A549 (cell line): ENCODE data around the gene DNAH5. TPM values are rescaled to one million over a fixed set of nuclear protein-coding genes. Genes with fewer than 3 reads are reported as not detected.

ENCODE experiments used
- ATAC-seq, 2 experiments: fragments of 200-7000 bp in 1 of 2; fragments of >200 bp in 1 of 2; cut with Nextera tagmentation in 1 of 2; cut with Tn5 transposase in 1 of 2; 3 replicates each; pipeline versions ENCODE4 v1.8.0 to v1.9.1; 2018 to 2020; ENCODE audit warnings: mild to moderate bottlenecking in 1 of 2, moderate library complexity in 1 of 2
- CTCF ChIA-PET: fragments of 300-600 bp; sonication (Branson Sonifier 250); formaldehyde crosslinking; extraction: SDS; loops from one replicate; lab custom pipeline; 2021; ENCODE audit warnings: antibody characterized with exemption, inconsistent platforms; lab: Yijun Ruan, JAX
- POLR2A ChIA-PET: fragments of 350-600 bp; formaldehyde crosslinking; extraction: SDS; loops from one replicate; lab custom pipeline; 2021; ENCODE audit warnings: antibody characterized with exemption, inconsistent platforms; lab: Yijun Ruan, JAX
- DNase-seq, 2 experiments: peaks; one replicate each; pipeline versions ENCODE4 v3.0.0 to v3.0.0-alpha.2; 2011 to 2016; ENCODE audit warnings: low read depth in 1 of 2, low spot score in 1 of 2
- FAIRE-seq: peaks from 2 replicates; lab custom pipeline; 2011; peaks lifted over from hg19 to GRCh38; lab: Jason Lieb, UNC
- H3K27ac ChIP-seq, 2 experiments: fragments of >200 bp; sonication (Bioruptor Twin); formaldehyde crosslinking; 3 replicates each; pipeline ENCODE4 v1.5.1; 2016 to 2017
- H3K4me1 ChIP-seq: fragments of >200 bp; sonication (Bioruptor Twin); formaldehyde crosslinking; 3 replicates; pipeline ENCODE4 v1.6.1; 2016
- H3K4me2 ChIP-seq: fragments of >200 bp; sonication (Bioruptor Twin); formaldehyde crosslinking; 3 replicates; pipeline ENCODE4 v1.6.1; 2016
- H3K4me3 ChIP-seq: fragments of >200 bp; sonication (Bioruptor Twin); formaldehyde crosslinking; 3 replicates; pipeline ENCODE4 v1.5.1; 2016
- H3K9me3 ChIP-seq: fragments of >200 bp; sonication (Bioruptor Twin); formaldehyde crosslinking; 3 replicates; pipeline ENCODE4 v1.6.1; 2016
- CBX2 ChIP-seq: fragments of 200-600 bp; sonication (generic); IDR thresholded peaks from 2 replicates; pipeline ENCODE4 v1.6.1; 2016; ENCODE audit warnings: low read depth, mild to moderate bottlenecking, borderline replicate concordance
- CBX8 ChIP-seq: fragments of 200-600 bp; sonication (generic); IDR thresholded peaks from 2 replicates; pipeline ENCODE4 v1.6.1; 2016
- CHD2 ChIP-seq: fragments of 150-350 bp; IDR thresholded peaks from 2 replicates; pipeline ENCODE4 v1.6.1; 2014; ENCODE audit warnings: low read length; ENCODE audit not compliant: partially characterized antibody
- EHMT2 ChIP-seq: fragments of 200-600 bp; sonication (generic); IDR thresholded peaks from 2 replicates; pipeline ENCODE4 v1.6.1; 2016; ENCODE audit warnings: antibody characterized with exemption, low read depth, mild to moderate bottlenecking, moderate library complexity
- EP300 ChIP-seq, 2 experiments: fragments of >200 bp; sonication (Bioruptor Twin); formaldehyde crosslinking; IDR thresholded peaks; 2 replicates in 1 of 2; 3 replicates in 1 of 2; pipeline ENCODE4 v1.6.1; 2016 to 2017
- FOSL2 ChIP-seq, 2 experiments: fragments of 450-650 bp in 1 of 2; fragments of >200 bp in 1 of 2; sonication (Bioruptor Twin) in 1 of 2; formaldehyde crosslinking; IDR thresholded peaks; 2 replicates each; pipeline versions ENCODE4 v1.5.0 to v1.6.1; 2016 to 2020; ENCODE audit warnings: mild to moderate bottlenecking in 1 of 2, moderate library complexity in 1 of 2
- HMGXB4 ChIP-seq: fragments of 250-450 bp; sonication (Bioruptor Pico); IDR thresholded peaks from 2 replicates; pipeline ENCODE4 v1.5.0; 2021; ENCODE audit warnings: mild to moderate bottlenecking, moderate library complexity, borderline replicate concordance
- HOXB13 ChIP-seq: fragments of 250-450 bp; sonication (Bioruptor Pico); IDR thresholded peaks from 2 replicates; pipeline ENCODE4 v1.5.0; 2020; ENCODE audit warnings: low read depth, mild to moderate bottlenecking, moderate library complexity
- HOXB5 ChIP-seq: fragments of 250-450 bp; sonication (Bioruptor Pico); IDR thresholded peaks from 2 replicates; pipeline ENCODE4 v1.5.0; 2020; ENCODE audit warnings: mild to moderate bottlenecking, moderate library complexity
- JUN ChIP-seq, 2 experiments: fragments of >200 bp; sonication (Bioruptor Twin); formaldehyde crosslinking; IDR thresholded peaks; 2 replicates in 1 of 2; 3 replicates in 1 of 2; pipeline ENCODE4 v1.6.1; 2016 to 2017
- KDM5A ChIP-seq: fragments of 200-600 bp; sonication (generic); IDR thresholded peaks from 2 replicates; pipeline ENCODE4 v1.6.1; 2016; ENCODE audit warnings: antibody characterized with exemption, mild to moderate bottlenecking
- MAFK ChIP-seq: fragments of 450-650 bp; IDR thresholded peaks from 2 replicates; pipeline ENCODE4 v1.6.1; 2014; ENCODE audit not compliant: partially characterized antibody
- MAZ ChIP-seq: fragments of 150-350 bp; IDR thresholded peaks from 2 replicates; pipeline ENCODE4 v1.6.1; 2014; ENCODE audit warnings: antibody characterized with exemption, low read depth, low read length, borderline replicate concordance
- PHF8 ChIP-seq: fragments of 200-600 bp; sonication (generic); IDR thresholded peaks from 2 replicates; pipeline ENCODE4 v1.6.1; 2016; ENCODE audit warnings: low read depth, mild to moderate bottlenecking, antibody characterized with exemption, moderate library complexity, borderline replicate concordance
- POLR2A ChIP-seq: IDR thresholded peaks from 2 replicates; pipeline ENCODE4 v1.6.1; 2012; ENCODE audit warnings: mild to moderate bottlenecking, low read length
- POLR2AphosphoS2 ChIP-seq: conservative IDR thresholded peaks from 2 replicates; pipeline ENCODE4 v1.6.1; 2012; ENCODE audit warnings: low read length, improper control_type of control experiment, inconsistent platforms
- RAD21 ChIP-seq, 2 experiments: fragments of >200 bp in 1 of 2; sonication (Bioruptor Twin) in 1 of 2; formaldehyde crosslinking in 1 of 2; IDR thresholded peaks in 1 of 2; conservative IDR thresholded peaks in 1 of 2; 2 replicates in 1 of 2; 3 replicates in 1 of 2; pipeline ENCODE4 v1.6.1; 2012 to 2018; ENCODE audit warnings: inconsistent platforms in 1 of 2
- SMC3 ChIP-seq: fragments of >200 bp; sonication (Bioruptor Twin); formaldehyde crosslinking; IDR thresholded peaks from 3 replicates; pipeline ENCODE4 v1.6.1; 2018; ENCODE audit warnings: inconsistent platforms
- TP53 ChIP-seq: fragments of 250-450 bp; sonication (Bioruptor Pico); IDR thresholded peaks from 2 replicates; pipeline ENCODE4 v1.5.0; 2021; ENCODE audit warnings: mild to moderate bottlenecking, moderate library complexity
- WGBS: methylation state at CpG from one replicate; pipeline ENCODE4 v1.1.6; 2017; ENCODE audit errors: missing lambda C conversion rate; 5-methylcytosine and 5-hydroxymethylcytosine counted together
- polyA plus RNA-seq, 4 experiments: library from polyadenylated mRNA; depleted of rRNA in 3 of 4; stranded (reverse); fragments of >200 nt; fragmentation: RNase III in 1 of 4; extraction: RNeasy Plus Mini Kit Qiagen cat#74134 plus additional on column Dnase treatment in 1 of 4; gene quantifications; 2 replicates in 3 of 4; 3 replicates in 1 of 4; pipeline ENCODE4 v1.2.3, GENCODE V29; 2011 to 2017
- TF ChIP-seq, protein P1 (sequence below): fragments of >200 bp; sonication (Bioruptor Twin); formaldehyde crosslinking; IDR thresholded peaks from 2 replicates; pipeline ENCODE4 v1.6.1; 2016
- TF ChIP-seq, protein P2 (sequence below): IDR thresholded peaks from 2 replicates; pipeline ENCODE4 v1.6.1; 2012
- TF ChIP-seq, protein P3 (sequence below): IDR thresholded peaks from 2 replicates; pipeline ENCODE4 v1.6.1; 2012
- TF ChIP-seq, protein P4 (sequence below): fragments of 250-450 bp; sonication (Bioruptor Pico); IDR thresholded peaks from 2 replicates; pipeline ENCODE4 v1.5.0; 2020; ENCODE audit warnings: low read depth, mild to moderate bottlenecking, moderate library complexity
- TF ChIP-seq, protein P5 (sequence below): fragments of >200 bp; sonication (Bioruptor Twin); formaldehyde crosslinking; IDR thresholded peaks from 3 replicates; pipeline ENCODE4 v1.5.1; 2016

The DNAH5 gene
- polyA plus RNA-seq, 2 of the 4 experiments (the other 2 are of a cell fraction): 0.15 to 1.0 TPM

- DNase-seq: no peak
- H3K27ac ChIP-seq: no peak overlapping the region
- no peaks in the 10 kb centered on the region for H3K9me3 ChIP-seq
- FAIRE-seq: no peak
- WGBS: 50% methylated on average over 2 of the region's 2 CpGs
- TF ChIP-seq, protein P1, sequence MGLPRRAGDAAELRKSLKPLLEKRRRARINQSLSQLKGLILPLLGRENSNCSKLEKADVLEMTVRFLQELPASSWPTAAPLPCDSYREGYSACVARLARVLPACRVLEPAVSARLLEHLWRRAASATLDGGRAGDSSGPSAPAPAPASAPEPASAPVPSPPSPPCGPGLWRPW: no peak
- no peak for TF ChIP-seq POLR2A
- no peak for TF ChIP-seq SMC3
- TF ChIP-seq, protein P2, sequence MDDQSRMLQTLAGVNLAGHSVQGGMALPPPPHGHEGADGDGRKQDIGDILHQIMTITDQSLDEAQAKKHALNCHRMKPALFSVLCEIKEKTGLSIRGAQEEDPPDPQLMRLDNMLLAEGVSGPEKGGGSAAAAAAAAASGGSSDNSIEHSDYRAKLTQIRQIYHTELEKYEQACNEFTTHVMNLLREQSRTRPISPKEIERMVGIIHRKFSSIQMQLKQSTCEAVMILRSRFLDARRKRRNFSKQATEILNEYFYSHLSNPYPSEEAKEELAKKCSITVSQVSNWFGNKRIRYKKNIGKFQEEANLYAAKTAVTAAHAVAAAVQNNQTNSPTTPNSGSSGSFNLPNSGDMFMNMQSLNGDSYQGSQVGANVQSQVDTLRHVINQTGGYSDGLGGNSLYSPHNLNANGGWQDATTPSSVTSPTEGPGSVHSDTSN: no peak
- no peak for TF ChIP-seq TP53 (CRISPR knock-in tag)
- no peak for TF ChIP-seq MAZ
- no peak for TF ChIP-seq MAFK
- TF ChIP-seq, protein P3, sequence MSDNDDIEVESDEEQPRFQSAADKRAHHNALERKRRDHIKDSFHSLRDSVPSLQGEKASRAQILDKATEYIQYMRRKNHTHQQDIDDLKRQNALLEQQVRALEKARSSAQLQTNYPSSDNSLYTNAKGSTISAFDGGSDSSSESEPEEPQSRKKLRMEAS: no peak
- TF ChIP-seq EP300 (IDR thresholded peaks at IDR 0.05): no peak
- TF ChIP-seq PHF8: no peak
- no peak for TF ChIP-seq POLR2AphosphoS2
- no peak for TF ChIP-seq HOXB13 (CRISPR knock-in tag)
- TF ChIP-seq HMGXB4 (CRISPR knock-in tag): no peak
- no peak for TF ChIP-seq JUN (IDR thresholded peaks at IDR 0.05)
- TF ChIP-seq HOXB5: no peak
- no peak for TF ChIP-seq CBX8
- TF ChIP-seq, all 56 proteins: peak for 0
- CTCF ChIA-PET: interaction anchor here (2.2 kb wide), 1 partner anchor 674 kb away, joined by 9 read pairs; no protein-coding TSS in a partner anchor
- ATAC-seq: no peak
- Histone ChIP-seq H3K4me1 (0 out of 3 replicates have a peak, but pooled peaks cover 3% of the 10 kb centered on the region), H3K4me3 (no peak overlapping the region), H3K4me2 (no peak overlapping the region)
- POLR2A ChIA-PET: no interaction called here
Observed at GRCh38 chr5:13975246-13975645, 30.8 kb upstream of the DNAH5 start.

DNA sequence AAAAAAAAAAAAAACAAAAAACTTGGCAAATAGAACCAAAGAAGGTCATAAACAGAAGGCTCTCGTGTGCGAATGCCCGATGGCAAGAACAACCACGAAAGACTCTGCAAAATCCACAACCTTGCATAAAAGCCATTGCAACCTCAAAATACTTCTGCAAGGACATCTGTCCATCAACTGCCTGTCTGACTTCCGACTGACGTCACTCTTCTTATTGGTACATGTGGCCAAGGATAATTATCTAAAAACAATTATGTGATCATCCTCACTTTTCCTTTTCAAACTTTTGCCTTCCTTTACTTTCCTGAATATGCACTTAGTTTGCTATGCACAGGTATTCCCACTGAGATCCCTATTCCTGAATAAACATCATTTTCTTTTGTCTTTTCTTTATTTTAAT, 29.2 kb upstream of the DNAH5 start:
- WGBS: 92% methylated on average over 6 of the region's 6 CpGs
- H3K9me3 ChIP-seq: no peaks in the 10 kb centered on the region
- no peak for ATAC-seq
- H3K27ac ChIP-seq: no peak overlapping the region
- H3K4me2 ChIP-seq: no peak overlapping the region
- POLR2A ChIA-PET: no interaction called here
- TF ChIP-seq RAD21 (conservative IDR thresholded peaks at IDR 0.05 in 1 of 2, IDR thresholded peaks at IDR 0.05 in 1 of 2) (no peak), KDM5A (no peak), CBX2 (no peak), CHD2 (no peak), FOSL2 (IDR thresholded peaks at IDR 0.05) (no peak), FOSL2 (CRISPR knock-in tag; IDR thresholded peaks at IDR 0.05) (no peak), PHF8 (no peak), EHMT2 (no peak)
- TF ChIP-seq, protein P4, sequence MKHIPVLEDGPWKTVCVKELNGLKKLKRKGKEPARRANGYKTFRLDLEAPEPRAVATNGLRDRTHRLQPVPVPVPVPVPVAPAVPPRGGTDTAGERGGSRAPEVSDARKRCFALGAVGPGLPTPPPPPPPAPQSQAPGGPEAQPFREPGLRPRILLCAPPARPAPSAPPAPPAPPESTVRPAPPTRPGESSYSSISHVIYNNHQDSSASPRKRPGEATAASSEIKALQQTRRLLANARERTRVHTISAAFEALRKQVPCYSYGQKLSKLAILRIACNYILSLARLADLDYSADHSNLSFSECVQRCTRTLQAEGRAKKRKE (CRISPR knock-in tag): no peak
- TF ChIP-seq, protein P5, sequence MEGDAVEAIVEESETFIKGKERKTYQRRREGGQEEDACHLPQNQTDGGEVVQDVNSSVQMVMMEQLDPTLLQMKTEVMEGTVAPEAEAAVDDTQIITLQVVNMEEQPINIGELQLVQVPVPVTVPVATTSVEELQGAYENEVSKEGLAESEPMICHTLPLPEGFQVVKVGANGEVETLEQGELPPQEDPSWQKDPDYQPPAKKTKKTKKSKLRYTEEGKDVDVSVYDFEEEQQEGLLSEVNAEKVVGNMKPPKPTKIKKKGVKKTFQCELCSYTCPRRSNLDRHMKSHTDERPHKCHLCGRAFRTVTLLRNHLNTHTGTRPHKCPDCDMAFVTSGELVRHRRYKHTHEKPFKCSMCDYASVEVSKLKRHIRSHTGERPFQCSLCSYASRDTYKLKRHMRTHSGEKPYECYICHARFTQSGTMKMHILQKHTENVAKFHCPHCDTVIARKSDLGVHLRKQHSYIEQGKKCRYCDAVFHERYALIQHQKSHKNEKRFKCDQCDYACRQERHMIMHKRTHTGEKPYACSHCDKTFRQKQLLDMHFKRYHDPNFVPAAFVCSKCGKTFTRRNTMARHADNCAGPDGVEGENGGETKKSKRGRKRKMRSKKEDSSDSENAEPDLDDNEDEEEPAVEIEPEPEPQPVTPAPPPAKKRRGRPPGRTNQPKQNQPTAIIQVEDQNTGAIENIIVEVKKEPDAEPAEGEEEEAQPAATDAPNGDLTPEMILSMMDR: no peak
- TF ChIP-seq, all 56 proteins: peak for 0
- FAIRE-seq (no peak), DNase-seq (no peak)
- CTCF ChIA-PET: interaction anchor here (0.7 kb wide), 1 partner anchor 308 kb away, joined by 3 read pairs; no protein-coding TSS in a partner anchor
- Histone ChIP-seq H3K4me1 (0 out of 3 replicates have a peak, but pooled peaks cover 3% of the 10 kb centered on the region), H3K4me3 (no peak overlapping the region)
